HG03457 (cell line): ENCODE results near the gene CENPC.
"Not testable (repeated sequence)": the region's sequence is repeated elsewhere in the genome, so short reads cannot be mapped to it uniquely, and the experiment has no call there.

Source experiments
- ATAC-seq: cut with Tn5 transposase; IDR thresholded peaks from one replicate; pipeline ENCODE4 v1.9.1; 2021; ENCODE audit warnings: moderate number of reproducible peaks; ENCODE audit not compliant: unreplicated experiment

Gene CENPC

GRCh38 chr4:67470871-67471270 is 74.4 kb downstream of the CENPC start:
- no peak for ATAC-seq

GRCh38 chr4:67468830-67469229 is 76.5 kb downstream of the CENPC start:
- no peak for ATAC-seq

GRCh38 chr4:67466751-67467150 is 78.6 kb downstream of the CENPC start:
- ATAC-seq = no peak

DNA sequence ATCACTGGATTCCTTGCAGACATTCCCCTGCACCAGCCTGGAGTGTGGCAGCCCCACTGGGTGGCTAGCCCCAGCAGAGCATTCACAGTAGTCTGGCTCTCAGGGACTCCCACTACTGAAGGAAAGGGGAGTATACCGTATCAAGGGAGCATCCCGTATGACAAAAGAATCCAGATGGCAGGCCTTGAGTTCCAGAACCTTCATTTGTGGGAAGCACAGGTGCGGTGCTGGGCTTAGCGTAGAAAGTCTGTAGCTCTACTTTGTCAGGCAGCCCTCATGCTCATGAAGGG is 79.6 kb downstream of the CENPC start:
- no peak for ATAC-seq

DNA sequence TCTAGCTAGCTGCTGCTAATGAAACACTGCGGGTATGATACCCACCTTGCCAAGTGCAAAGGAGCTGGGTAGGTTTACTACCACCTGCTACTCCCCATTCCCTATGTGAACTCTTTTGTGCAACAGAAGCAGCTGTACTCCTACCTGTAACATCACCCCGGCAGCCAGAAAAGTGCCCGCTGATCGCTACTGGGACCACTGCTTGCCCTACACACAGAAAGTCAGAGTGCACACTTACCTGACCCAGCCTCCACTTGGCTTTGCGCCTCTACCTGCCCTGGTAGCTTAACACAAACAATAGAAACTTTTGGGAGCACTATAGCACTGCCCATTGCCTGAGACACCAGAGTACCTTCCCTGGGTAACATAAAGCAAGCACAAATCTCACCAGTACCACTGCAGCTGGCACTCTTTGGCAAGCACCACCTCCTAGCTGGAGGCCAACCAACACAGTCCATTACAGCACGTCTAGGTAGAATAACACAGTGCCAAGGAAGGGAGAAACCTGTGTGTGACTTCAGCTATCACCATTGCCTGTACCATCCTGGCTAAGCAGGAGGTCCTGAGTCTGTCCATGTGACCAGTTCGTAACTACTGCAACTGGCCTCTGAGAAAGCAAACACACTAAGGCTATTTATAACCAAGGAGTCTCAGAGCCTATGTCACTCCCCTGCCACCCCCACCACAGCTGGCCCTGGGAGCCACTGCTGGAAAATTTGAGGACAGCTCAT is 80.1 kb downstream of the CENPC start:
- ATAC-seq = no peak

DNA sequence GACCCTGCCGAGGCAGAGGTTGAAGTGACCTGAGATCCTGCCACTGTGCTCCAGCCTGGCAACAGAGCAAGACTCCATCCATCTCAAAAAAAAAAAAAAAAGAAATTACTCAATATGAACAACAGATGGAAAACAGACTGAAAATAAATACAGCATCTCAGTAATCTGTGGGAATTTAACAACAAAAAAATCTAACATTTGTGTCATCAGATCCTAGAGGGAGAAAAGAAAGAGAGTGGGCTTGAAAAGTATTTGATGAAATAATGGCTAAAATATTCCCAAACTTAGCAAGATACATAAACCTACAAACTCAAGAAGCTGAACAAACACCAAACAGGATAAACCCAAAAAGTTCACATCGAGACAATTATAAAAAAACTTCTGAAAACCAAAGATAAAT is 84.7 kb downstream of the CENPC start:
- no peak for ATAC-seq

GRCh38 chr4:67459164-67459563 is 86.1 kb downstream of the CENPC start:
- no peak for ATAC-seq

DNA sequence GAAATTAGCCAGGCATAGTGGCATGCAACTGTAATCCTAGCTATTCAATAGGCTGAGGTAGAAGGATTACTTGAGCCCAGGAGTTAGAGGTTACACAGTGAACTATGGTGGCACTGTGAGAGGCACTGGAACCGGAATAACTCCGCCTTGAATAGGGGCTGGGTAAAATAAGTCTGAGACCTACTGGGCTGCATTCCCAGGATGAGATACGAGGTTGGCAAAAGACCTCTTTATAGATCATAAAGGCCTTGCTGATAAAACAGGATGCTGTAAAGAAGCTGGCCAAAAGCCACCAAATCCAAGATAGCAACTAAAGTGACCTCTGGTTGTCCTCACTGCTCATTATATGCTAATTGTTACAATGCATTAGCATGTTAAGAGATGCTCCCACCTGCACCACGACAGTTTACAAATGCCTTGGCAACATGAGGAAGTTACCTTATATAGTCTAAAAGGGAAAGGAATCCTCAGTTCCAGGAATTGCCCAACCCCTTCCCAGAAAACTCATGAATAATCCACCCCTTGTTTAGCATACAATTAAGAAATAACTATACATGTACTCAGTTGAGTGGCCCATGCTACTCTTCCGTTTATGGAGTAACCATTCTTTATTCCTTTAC is 88.6 kb downstream of the CENPC start:
- no peak for ATAC-seq

GRCh38 chr4:67452846-67453205 is 92.5 kb downstream of the CENPC start:
- not testable (repeated sequence) for ATAC-seq

- ATAC-seq = no peak
Measured at GRCh38 chr4:67452100-67452845, 93.0 kb downstream of the CENPC start.

DNA sequence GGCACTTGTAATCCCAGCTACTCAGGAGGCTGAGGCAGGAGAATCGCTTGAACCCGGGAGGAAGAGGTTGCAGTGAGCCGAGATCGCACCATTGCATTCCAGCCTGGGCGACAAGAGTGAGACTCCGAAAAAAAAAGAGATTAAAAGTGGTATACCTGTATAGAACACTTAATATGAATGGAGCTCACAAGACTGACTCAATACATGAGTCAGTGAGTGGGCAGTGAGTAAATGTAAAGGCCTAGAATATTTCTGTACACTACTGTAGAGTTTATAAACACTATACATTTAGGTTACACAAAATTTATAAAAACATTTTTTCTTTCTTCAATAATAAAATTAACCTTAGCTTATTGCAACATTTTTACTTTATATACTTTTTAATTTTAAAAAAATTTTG is 93.8 kb downstream of the CENPC start:
- ATAC-seq = no peak

DNA sequence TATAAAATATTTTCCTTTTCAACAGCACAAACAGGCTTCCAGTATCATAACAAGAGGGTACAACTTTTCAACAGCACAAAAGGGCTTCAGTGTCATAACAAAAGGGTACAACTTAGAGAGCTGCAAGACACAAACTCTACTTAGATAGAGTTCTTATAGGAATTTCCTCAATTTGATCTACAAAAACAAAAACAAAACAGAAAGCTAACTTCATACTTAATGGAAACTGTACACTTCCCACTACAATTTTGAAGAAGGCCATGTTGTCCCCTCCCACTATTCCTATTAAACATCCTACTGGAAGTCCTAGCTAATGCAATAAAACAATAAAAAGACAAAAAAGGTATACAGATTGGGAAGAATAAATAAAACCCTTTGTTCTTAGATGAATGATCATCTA is 96.7 kb downstream of the CENPC start:
- ATAC-seq = no peak

GRCh38 chr4:67447873-67448272 is 97.4 kb downstream of the CENPC start:
- no peak for ATAC-seq

- ATAC-seq = no peak
Measured at GRCh38 chr4:67446811-67447210, 98.5 kb downstream of the CENPC start.

- not testable (repeated sequence) for ATAC-seq
Measured at GRCh38 chr4:67445881-67446280, 99.4 kb downstream of the CENPC start.

- ATAC-seq = no peak
Measured at GRCh38 chr4:67438975-67439374, 106.3 kb downstream of the CENPC start.

DNA sequence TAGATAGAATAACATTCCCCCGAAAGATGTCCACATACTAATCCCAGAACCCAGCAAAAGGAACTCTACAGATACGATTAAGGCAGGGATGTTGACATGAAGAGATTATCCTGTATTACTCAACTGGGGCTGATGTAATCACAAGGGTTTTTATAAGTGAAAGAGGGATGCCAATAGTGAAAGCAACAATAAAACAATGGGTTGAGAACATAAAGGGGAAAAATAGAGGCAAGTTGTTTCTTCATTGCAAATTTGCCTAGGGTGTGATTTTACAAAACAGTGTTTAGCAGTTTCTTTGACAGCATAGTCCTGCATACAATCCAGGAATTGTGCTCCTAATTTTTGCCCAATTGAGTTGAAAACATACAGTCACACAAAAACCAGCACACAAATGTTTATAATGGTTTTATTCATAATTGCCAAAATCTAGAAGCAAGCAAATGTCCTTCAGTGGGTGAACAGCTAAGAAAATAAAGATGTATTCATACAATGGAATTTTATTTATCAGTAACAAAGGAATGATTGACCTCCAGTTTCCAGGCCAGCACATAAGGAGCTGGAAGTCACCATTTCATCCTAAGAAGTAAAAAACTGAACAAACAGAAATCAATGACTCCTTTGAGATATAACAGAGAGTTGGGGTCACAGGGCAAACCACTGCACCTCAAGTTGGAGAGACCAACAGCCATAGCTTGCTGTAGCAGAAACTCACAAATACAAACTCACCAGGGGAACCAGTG is 107.2 kb downstream of the CENPC start:
- no peak for ATAC-seq

DNA sequence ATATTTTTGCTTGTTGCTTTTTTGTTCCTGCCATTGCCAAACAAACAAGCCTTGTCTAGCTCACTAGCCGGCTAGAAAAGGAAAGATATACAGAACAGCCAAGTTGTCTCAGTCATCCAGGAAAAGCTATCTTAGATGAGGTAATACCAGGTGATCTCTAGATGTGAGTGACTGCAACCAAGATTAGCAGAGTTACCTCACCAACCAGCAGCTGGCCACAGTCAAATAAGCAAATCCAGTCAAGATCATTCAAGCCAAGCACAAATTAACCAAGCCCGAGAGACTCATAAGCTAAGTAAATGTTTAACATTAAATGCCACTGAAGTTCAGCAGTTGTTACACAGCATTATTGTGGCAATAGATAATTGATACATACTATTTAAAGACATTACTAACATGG is 108.6 kb downstream of the CENPC start:
- ATAC-seq = peak; percentile 99

- no peak for ATAC-seq
Measured at GRCh38 chr4:67430989-67431388, 114.3 kb downstream of the CENPC start.

GRCh38 chr4:67428819-67429218 is 116.5 kb downstream of the CENPC start:
- ATAC-seq = no peak
